Nephron progenitor cell (in vitro differentiated cells): Measurements from ENCODE around the gene ATP9B.

Experiments
- DNase-seq: peaks from one replicate; pipeline ENCODE4 v3.0.0; 2021
- H3K27ac Mint-ChIP-seq: 2 replicates; pipeline ENCODE4 v1.8.0; 2021; ENCODE audit warnings: mild to moderate bottlenecking, moderate library complexity, mixed read lengths
- H3K27me3 Mint-ChIP-seq: 2 replicates; pipeline ENCODE4 v1.8.0; 2021; ENCODE audit warnings: mild to moderate bottlenecking, low read depth, mixed read lengths; ENCODE audit not compliant: poor library complexity
- H3K36me3 Mint-ChIP-seq: 2 replicates; pipeline ENCODE4 v1.8.0; 2021; ENCODE audit warnings: low read depth, mixed read lengths
- H3K4me1 Mint-ChIP-seq: 2 replicates; pipeline ENCODE4 v1.8.0; 2021; ENCODE audit warnings: mixed read lengths
- H3K4me3 Mint-ChIP-seq: 2 replicates; pipeline ENCODE4 v1.8.0; 2021; ENCODE audit warnings: mild to moderate bottlenecking, moderate library complexity, mixed read lengths
- H3K9me3 Mint-ChIP-seq: 2 replicates; pipeline ENCODE4 v1.8.0; 2021; ENCODE audit warnings: mild to moderate bottlenecking, moderate library complexity, mixed read lengths
- TF ChIP-seq, protein P1 (sequence below): fragments of 200-600 bp; sonication (generic); IDR thresholded peaks from 2 replicates; pipeline ENCODE4 v1.5.0; 2021; ENCODE audit warnings: antibody characterized with exemption

ATP9B gene

GRCh38 chr18:79050005-79050404, 19.2 kb upstream of the ATP9B start:
- peaks cover 7% of the 10 kb centered on the region for H3K27me3 Mint-ChIP-seq
- H3K9me3 Mint-ChIP-seq = no peaks in the 10 kb centered on the region
- no peaks in the 10 kb centered on the region for H3K36me3 Mint-ChIP-seq
- no peak overlapping the region for H3K4me3 Mint-ChIP-seq
- TF ChIP-seq, protein P1, sequence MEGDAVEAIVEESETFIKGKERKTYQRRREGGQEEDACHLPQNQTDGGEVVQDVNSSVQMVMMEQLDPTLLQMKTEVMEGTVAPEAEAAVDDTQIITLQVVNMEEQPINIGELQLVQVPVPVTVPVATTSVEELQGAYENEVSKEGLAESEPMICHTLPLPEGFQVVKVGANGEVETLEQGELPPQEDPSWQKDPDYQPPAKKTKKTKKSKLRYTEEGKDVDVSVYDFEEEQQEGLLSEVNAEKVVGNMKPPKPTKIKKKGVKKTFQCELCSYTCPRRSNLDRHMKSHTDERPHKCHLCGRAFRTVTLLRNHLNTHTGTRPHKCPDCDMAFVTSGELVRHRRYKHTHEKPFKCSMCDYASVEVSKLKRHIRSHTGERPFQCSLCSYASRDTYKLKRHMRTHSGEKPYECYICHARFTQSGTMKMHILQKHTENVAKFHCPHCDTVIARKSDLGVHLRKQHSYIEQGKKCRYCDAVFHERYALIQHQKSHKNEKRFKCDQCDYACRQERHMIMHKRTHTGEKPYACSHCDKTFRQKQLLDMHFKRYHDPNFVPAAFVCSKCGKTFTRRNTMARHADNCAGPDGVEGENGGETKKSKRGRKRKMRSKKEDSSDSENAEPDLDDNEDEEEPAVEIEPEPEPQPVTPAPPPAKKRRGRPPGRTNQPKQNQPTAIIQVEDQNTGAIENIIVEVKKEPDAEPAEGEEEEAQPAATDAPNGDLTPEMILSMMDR = no peak
- no peak for DNase-seq
- no peak overlapping the region for H3K27ac Mint-ChIP-seq
- peaks cover 5% of the 10 kb centered on the region for H3K4me1 Mint-ChIP-seq

DNA sequence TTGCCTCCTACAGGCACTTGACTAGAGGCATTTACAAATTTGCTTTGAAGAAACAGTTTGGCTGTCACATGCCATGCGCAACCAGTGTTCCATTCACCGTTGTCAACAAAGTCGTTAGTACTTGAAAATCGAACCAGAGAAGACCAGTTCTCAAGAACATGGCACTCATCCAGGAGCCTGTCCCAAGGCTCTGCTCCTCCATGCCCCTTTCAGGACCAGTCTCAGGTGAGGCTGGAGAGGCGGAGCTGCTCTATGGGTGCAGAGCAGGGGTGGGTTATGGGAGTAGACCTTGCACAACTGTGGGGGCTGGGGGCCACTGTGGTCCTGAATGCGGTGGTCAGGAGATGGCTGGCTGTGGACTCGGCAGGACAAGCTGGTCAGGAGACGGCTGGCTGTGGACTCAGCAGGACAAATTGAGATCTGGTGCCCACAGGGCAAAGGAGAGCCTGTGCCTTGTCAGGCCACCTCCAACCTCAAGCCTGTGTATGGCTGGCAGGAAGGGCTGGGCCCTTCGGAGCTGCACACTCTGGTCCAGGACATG, 12.3 kb upstream of the ATP9B start:
- Mint-ChIP-seq H3K27me3 (no peaks in the 10 kb centered on the region), H3K36me3 (no peaks in the 10 kb centered on the region), H3K4me1 (no peaks in the 10 kb centered on the region), H3K27ac (no peak overlapping the region), H3K9me3 (peaks cover 9% of the 10 kb centered on the region), H3K4me3 (no peak overlapping the region)
- TF ChIP-seq, protein P1 = no peak
- DNase-seq = no peak

DNA sequence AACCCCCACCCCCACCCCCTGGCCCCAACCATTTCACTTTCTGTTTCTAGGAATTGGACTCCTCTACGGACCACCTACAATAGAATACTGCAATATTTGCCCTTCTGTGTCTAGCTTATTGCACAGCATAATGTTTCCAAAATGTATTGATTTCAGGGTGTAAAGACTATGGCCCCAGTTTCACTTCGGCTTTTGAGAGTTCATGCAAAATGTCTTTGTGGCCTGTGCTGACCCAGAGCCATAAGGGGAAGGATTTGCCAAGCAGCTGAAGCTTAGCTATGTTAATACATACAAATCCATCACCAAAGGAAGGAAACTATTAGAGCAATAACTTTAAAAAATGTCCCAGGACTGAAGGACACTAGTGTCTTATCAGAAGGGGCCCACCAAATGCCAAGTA, 11.2 kb upstream of the ATP9B start:
- Mint-ChIP-seq H3K27me3 (no peaks in the 10 kb centered on the region), H3K36me3 (no peaks in the 10 kb centered on the region), H3K9me3 (peaks cover 9% of the 10 kb centered on the region), H3K4me1 (no peaks in the 10 kb centered on the region), H3K4me3 (no peak overlapping the region), H3K27ac (peak overlapping the region; percentile 22)
- TF ChIP-seq, protein P1 = no peak
- no peak for DNase-seq

DNA sequence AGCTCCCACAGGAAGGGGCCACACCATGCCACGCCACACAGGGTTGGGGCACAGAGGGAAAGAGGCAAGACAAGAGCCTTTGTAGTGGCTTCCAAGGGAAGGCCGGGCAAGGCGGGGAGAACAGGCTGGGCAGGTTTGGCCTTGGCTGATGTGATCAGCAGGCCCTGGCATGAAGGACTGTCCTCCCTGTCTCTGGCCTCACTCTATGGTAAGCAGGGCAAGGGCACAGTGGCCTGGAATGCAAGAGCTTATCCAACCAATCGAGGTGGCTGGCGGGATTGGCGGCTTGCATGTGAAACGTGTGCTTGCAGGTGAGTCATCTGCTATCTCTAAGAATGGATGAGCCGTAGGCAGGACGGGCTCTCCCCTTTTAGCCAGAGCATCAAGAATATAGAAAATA, 6.4 kb upstream of the ATP9B start:
- Mint-ChIP-seq H3K4me3 (no peak overlapping the region), H3K4me1 (no peaks in the 10 kb centered on the region), H3K36me3 (peaks cover 6% of the 10 kb centered on the region), H3K27me3 (peaks cover 15% of the 10 kb centered on the region), H3K27ac (no peak overlapping the region), H3K9me3 (peaks cover 30% of the 10 kb centered on the region)
- TF ChIP-seq, protein P1 = no peak
- DNase-seq = no peak

- no peaks in the 10 kb centered on the region for H3K4me1 Mint-ChIP-seq
- peaks cover 16% of the 10 kb centered on the region for H3K27me3 Mint-ChIP-seq
These were observed 5.0 kb upstream of the ATP9B start for GRCh38 chr18:79064228-79064627.

GRCh38 chr18:79065802-79066201, 3.4 kb upstream of the ATP9B start:
- TF ChIP-seq, protein P1 = no peak
- Mint-ChIP-seq H3K4me1 (peaks cover 6% of the 10 kb centered on the region), H3K27ac (no peak overlapping the region), H3K27me3 (peaks cover 16% of the 10 kb centered on the region), H3K4me3 (no peak overlapping the region), H3K36me3 (peaks cover 10% of the 10 kb centered on the region), H3K9me3 (peaks cover 39% of the 10 kb centered on the region)
- no peak for DNase-seq

More at GRCh38 chr18:79064228-79064627, 5.0 kb upstream of the ATP9B start:
- H3K36me3 Mint-ChIP-seq = peaks cover 6% of the 10 kb centered on the region
- no peak overlapping the region for H3K27ac Mint-ChIP-seq
- no peak for DNase-seq
- TF ChIP-seq, protein P1 = no peak
- H3K9me3 Mint-ChIP-seq = peaks cover 31% of the 10 kb centered on the region
- H3K4me3 Mint-ChIP-seq = no peak overlapping the region
